HCT116 (cell line): Measurements from ENCODE around the gene RARB. TPM values are rescaled to one million over a fixed set of nuclear protein-coding genes. Genes with fewer than 3 reads are reported as not detected.

Source experiments
- ATAC-seq: fragments of 200-7000 bp; cut with Tn5 transposase; 2 replicates; pipeline ENCODE4 v1.9.1; 2020; ENCODE audit warnings: mild to moderate bottlenecking, moderate library complexity
- BruUV-seq: library from RNA; stranded (reverse); fragments of 400-500 nt; replicated peaks from 2 replicates; lab custom pipeline; 2021; lab: Mats Ljungman, UMichigan
- CTCF ChIA-PET: fragments of 300-600 bp; sonication (Branson Sonifier 250); formaldehyde crosslinking; loops from one replicate; lab custom pipeline; 2021; ENCODE audit warnings: antibody characterized with exemption; lab: Charles Lee
- POLR2A ChIA-PET: fragments of 300-600, 350-600 bp; sonication (Branson Sonifier 250); formaldehyde crosslinking; loops from one replicate; lab custom pipeline; 2021; ENCODE audit warnings: antibody characterized with exemption; lab: Charles Lee
- RAD21 ChIA-PET, 2 experiments: fragments of 300-600 bp; sonication (Branson Sonifier 250); formaldehyde crosslinking; loops; one replicate each; lab custom pipeline; 2023; ENCODE audit warnings: low total read pairs in 2 of 2; ENCODE audit not compliant: uncharacterized antibody in 2 of 2, unreplicated experiment in 2 of 2, low non-redundant PET in 1 of 2; lab: Charles Lee
- DNase-seq: peaks from one replicate; pipeline ENCODE4 v3.0.0-alpha.2; 2010; ENCODE audit warnings: low read depth, low spot score
- H2AFZ ChIP-seq: fragments of 200-600 bp; shearing (Covaris generic), sonication (generic); 2 replicates; pipeline ENCODE4 v1.6.1; 2017; ENCODE audit warnings: low read depth, mixed run types, mixed read lengths, antibody characterized with exemption, low read length; ENCODE audit not compliant: poor library complexity, severe bottlenecking
- H3K27ac ChIP-seq: 2 replicates; pipeline ENCODE4 v1.5.1; 2012; ENCODE audit warnings: low read depth, low read length
- H3K27me3 ChIP-seq: fragments of 200-600 bp; sonication (generic); 2 replicates; pipeline ENCODE4 v1.6.1; 2016; ENCODE audit warnings: mixed run types, low read length, mixed read lengths; ENCODE audit not compliant: insufficient read depth
- H3K36me3 ChIP-seq, 2 experiments: fragments of 200-500 bp in 1 of 2; fragments of 200-600 bp in 1 of 2; sonication (Bioruptor generic) in 1 of 2; sonication (generic) in 1 of 2; 2 replicates each; pipeline versions ENCODE4 v1.5.1 to v1.6.1; 2014 to 2016; ENCODE audit warnings: low read length in 2 of 2, inconsistent platforms in 1 of 2, mixed read lengths in 1 of 2, mixed run types in 1 of 2; ENCODE audit not compliant: insufficient read depth in 2 of 2, control insufficient read depth in 1 of 2
- H3K4me1 ChIP-seq, 2 experiments: fragments of 200-600 bp in 1 of 2; sonication (generic) in 1 of 2; 2 replicates each; pipeline versions ENCODE4 v1.5.1 to v1.6.1; 2012 to 2017; ENCODE audit warnings: low read length in 2 of 2, inconsistent platforms in 1 of 2, mild to moderate bottlenecking in 1 of 2, mixed read lengths in 1 of 2, mixed run types in 1 of 2, moderate library complexity in 1 of 2; ENCODE audit not compliant: insufficient read depth in 2 of 2, control insufficient read depth in 1 of 2
- H3K4me2 ChIP-seq: fragments of 200-600 bp; sonication (generic); 2 replicates; pipeline ENCODE4 v1.6.1; 2017; ENCODE audit warnings: mixed run types, low read length, mixed read lengths
- H3K4me3 ChIP-seq, 2 experiments: fragments of 200-600 bp in 1 of 2; sonication (generic) in 1 of 2; replicated peaks in 1 of 2; 2 replicates each; pipeline ENCODE4 v1.5.1; 2011 to 2016; ENCODE audit warnings: low read length in 2 of 2, control low read depth in 1 of 2, low read depth in 1 of 2, mild to moderate bottlenecking in 1 of 2, mixed read lengths in 1 of 2, mixed run types in 1 of 2
- H3K79me2 ChIP-seq: fragments of 200-600 bp; sonication (generic); 2 replicates; pipeline ENCODE4 v1.6.1; 2017; ENCODE audit warnings: mild to moderate bottlenecking, mixed run types, low read length, moderate library complexity, mixed read lengths; ENCODE audit not compliant: insufficient read depth
- H3K9ac ChIP-seq: fragments of 200-600 bp; sonication (generic); 2 replicates; pipeline ENCODE4 v1.6.1; 2016; ENCODE audit warnings: low read length, mixed read lengths
- H3K9me2 ChIP-seq: fragments of 200-600 bp; sonication (generic), shearing (Covaris generic); 2 replicates; pipeline ENCODE4 v1.6.1; 2017; ENCODE audit warnings: mixed run types, mild to moderate bottlenecking, moderate library complexity; ENCODE audit not compliant: insufficient read depth
- H3K9me3 ChIP-seq, 2 experiments: fragments of 200-500 bp in 1 of 2; fragments of 200-600 bp in 1 of 2; sonication (Bioruptor generic) in 1 of 2; sonication (generic) in 1 of 2; 2 replicates each; pipeline ENCODE4 v1.6.1; 2014 to 2017; ENCODE audit warnings: low read length in 2 of 2, mixed read lengths in 2 of 2, inconsistent platforms in 1 of 2, low read depth in 1 of 2, mild to moderate bottlenecking in 1 of 2, mixed run types in 1 of 2, moderate library complexity in 1 of 2; ENCODE audit not compliant: control insufficient read depth in 1 of 2, insufficient read depth in 1 of 2
- H4K20me1 ChIP-seq: fragments of 200-600 bp; sonication (generic), shearing (Covaris generic); 2 replicates; pipeline ENCODE4 v1.6.1; 2017; ENCODE audit warnings: mixed run types, mild to moderate bottlenecking, moderate library complexity; ENCODE audit not compliant: insufficient read depth
- CEBPB ChIP-seq: IDR thresholded peaks from 2 replicates; pipeline ENCODE4 v1.6.1; 2012; ENCODE audit warnings: low read depth
- EZH2phosphoT487 ChIP-seq: fragments of 200-600 bp; IDR thresholded peaks from 2 replicates; pipeline ENCODE4 v1.6.1; 2018; ENCODE audit warnings: antibody characterized with exemption, borderline replicate concordance
- SP1 ChIP-seq: IDR thresholded peaks from 2 replicates; pipeline ENCODE4 v1.6.1; 2012; ENCODE audit warnings: low read depth
- TCF7L2 ChIP-seq: IDR thresholded peaks from 2 replicates; pipeline ENCODE4 v1.7.0; 2011; ENCODE audit warnings: borderline replicate concordance, inconsistent platforms; ENCODE audit not compliant: insufficient read depth, insufficient read length; ENCODE audit errors: extremely low read depth
- ZFX ChIP-seq: fragments of 450-650 bp; IDR thresholded peaks from 2 replicates; pipeline ENCODE4 v1.6.1; 2017
- ZNF274 ChIP-seq: fragments of 200-500 bp; sonication (Bioruptor generic); IDR thresholded peaks from 2 replicates; pipeline ENCODE4 v1.6.1; 2014; ENCODE audit warnings: mild to moderate bottlenecking, low read depth, low read length, inconsistent platforms
- intact Hi-C: fragments of 100-400 bp; cut with micrococcal nuclease; formaldehyde crosslinking; loops from 2 replicates; pipeline ENCODE4 v1.10.0; 2022
- total RNA-seq: library from RNA; stranded (reverse); gene quantifications from one replicate; pipeline ENCODE4 v1.2.1, GENCODE V29; 2021; ENCODE audit not compliant: unreplicated experiment
- TF ChIP-seq, protein P1 (sequence below): IDR thresholded peaks from 2 replicates; pipeline ENCODE4 v1.6.1; 2011; ENCODE audit warnings: mild to moderate bottlenecking, low read length, moderate library complexity; ENCODE audit not compliant: insufficient replicate concordance; ENCODE audit errors: extremely low read depth
- TF ChIP-seq, protein P2 (sequence below): IDR thresholded peaks from 2 replicates; pipeline ENCODE4 v1.6.1; 2012; ENCODE audit warnings: low read depth
- TF ChIP-seq, protein P3 (sequence below): IDR thresholded peaks from 2 replicates; pipeline ENCODE4 v1.6.1; 2012
- TF ChIP-seq, protein P4 (sequence below), 3 experiments: fragments of 200-600 bp in 1 of 3; sonication (generic) in 1 of 3; IDR thresholded peaks in 2 of 3; conservative IDR thresholded peaks in 1 of 3; 2 replicates each; pipeline ENCODE4 v1.5.1; 2012 to 2017; ENCODE audit warnings: low read depth in 2 of 3, low read length in 2 of 3, antibody characterized with exemption in 1 of 3, borderline replicate concordance in 1 of 3, control low read depth in 1 of 3, mild to moderate bottlenecking in 1 of 3, mixed read lengths in 1 of 3, mixed run types in 1 of 3, moderate library complexity in 1 of 3; ENCODE audit not compliant: insufficient read depth in 1 of 3

The RARB gene
- total RNA-seq, 1 experiment from 2014 or later: not detected

DNA sequence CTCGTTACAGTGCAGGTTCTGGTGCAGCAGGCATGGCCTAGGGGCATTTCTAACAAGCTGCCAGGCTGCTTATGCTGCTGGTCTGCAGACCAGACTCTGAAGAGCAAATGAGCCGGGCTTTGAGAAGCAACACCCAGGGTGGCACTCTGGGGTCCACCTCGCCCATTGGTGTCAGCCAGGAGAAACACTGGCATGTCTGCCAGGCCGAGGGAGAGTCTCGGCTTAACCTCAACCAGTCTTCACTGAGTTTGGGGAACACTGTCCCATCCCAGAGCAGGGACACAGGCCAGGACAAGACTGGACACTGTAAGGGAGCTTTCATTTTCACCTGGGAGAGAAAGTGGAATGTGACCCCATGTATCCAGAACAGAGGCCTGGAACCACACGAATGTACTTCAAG is 143.2 kb downstream of the RARB start:
- H3K9me3 ChIP-seq: no peaks in the 10 kb centered on the region
- ATAC-seq: no peak
- ChIA-PET POLR2A (no interaction called here), CTCF (no interaction called here), RAD21 (no interaction called here)
- H3K4me3 ChIP-seq: no peak overlapping the region
- H3K9me2 ChIP-seq: no peaks in the 10 kb centered on the region
- DNase-seq: no peak
- H3K27ac ChIP-seq: no peak overlapping the region
- H3K4me2 ChIP-seq: no peak overlapping the region
- H3K9ac ChIP-seq: no peak overlapping the region
- H3K4me1 ChIP-seq: no peaks in the 10 kb centered on the region
- intact Hi-C loops: no loop called here
- TF ChIP-seq TCF7L2 (no peak), CEBPB (no peak), EZH2phosphoT487 (no peak), ZNF274 (no peak), ZFX (no peak), SP1 (no peak)
- TF ChIP-seq, protein P1, sequence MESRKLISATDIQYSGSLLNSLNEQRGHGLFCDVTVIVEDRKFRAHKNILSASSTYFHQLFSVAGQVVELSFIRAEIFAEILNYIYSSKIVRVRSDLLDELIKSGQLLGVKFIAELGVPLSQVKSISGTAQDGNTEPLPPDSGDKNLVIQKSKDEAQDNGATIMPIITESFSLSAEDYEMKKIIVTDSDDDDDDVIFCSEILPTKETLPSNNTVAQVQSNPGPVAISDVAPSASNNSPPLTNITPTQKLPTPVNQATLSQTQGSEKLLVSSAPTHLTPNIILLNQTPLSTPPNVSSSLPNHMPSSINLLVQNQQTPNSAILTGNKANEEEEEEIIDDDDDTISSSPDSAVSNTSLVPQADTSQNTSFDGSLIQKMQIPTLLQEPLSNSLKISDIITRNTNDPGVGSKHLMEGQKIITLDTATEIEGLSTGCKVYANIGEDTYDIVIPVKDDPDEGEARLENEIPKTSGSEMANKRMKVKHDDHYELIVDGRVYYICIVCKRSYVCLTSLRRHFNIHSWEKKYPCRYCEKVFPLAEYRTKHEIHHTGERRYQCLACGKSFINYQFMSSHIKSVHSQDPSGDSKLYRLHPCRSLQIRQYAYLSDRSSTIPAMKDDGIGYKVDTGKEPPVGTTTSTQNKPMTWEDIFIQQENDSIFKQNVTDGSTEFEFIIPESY: no peak
- TF ChIP-seq, protein P2, sequence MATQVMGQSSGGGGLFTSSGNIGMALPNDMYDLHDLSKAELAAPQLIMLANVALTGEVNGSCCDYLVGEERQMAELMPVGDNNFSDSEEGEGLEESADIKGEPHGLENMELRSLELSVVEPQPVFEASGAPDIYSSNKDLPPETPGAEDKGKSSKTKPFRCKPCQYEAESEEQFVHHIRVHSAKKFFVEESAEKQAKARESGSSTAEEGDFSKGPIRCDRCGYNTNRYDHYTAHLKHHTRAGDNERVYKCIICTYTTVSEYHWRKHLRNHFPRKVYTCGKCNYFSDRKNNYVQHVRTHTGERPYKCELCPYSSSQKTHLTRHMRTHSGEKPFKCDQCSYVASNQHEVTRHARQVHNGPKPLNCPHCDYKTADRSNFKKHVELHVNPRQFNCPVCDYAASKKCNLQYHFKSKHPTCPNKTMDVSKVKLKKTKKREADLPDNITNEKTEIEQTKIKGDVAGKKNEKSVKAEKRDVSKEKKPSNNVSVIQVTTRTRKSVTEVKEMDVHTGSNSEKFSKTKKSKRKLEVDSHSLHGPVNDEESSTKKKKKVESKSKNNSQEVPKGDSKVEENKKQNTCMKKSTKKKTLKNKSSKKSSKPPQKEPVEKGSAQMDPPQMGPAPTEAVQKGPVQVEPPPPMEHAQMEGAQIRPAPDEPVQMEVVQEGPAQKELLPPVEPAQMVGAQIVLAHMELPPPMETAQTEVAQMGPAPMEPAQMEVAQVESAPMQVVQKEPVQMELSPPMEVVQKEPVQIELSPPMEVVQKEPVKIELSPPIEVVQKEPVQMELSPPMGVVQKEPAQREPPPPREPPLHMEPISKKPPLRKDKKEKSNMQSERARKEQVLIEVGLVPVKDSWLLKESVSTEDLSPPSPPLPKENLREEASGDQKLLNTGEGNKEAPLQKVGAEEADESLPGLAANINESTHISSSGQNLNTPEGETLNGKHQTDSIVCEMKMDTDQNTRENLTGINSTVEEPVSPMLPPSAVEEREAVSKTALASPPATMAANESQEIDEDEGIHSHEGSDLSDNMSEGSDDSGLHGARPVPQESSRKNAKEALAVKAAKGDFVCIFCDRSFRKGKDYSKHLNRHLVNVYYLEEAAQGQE: no peak
- TF ChIP-seq, protein P3, sequence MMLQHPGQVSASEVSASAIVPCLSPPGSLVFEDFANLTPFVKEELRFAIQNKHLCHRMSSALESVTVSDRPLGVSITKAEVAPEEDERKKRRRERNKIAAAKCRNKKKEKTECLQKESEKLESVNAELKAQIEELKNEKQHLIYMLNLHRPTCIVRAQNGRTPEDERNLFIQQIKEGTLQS: no peak
- TF ChIP-seq, protein P4, sequence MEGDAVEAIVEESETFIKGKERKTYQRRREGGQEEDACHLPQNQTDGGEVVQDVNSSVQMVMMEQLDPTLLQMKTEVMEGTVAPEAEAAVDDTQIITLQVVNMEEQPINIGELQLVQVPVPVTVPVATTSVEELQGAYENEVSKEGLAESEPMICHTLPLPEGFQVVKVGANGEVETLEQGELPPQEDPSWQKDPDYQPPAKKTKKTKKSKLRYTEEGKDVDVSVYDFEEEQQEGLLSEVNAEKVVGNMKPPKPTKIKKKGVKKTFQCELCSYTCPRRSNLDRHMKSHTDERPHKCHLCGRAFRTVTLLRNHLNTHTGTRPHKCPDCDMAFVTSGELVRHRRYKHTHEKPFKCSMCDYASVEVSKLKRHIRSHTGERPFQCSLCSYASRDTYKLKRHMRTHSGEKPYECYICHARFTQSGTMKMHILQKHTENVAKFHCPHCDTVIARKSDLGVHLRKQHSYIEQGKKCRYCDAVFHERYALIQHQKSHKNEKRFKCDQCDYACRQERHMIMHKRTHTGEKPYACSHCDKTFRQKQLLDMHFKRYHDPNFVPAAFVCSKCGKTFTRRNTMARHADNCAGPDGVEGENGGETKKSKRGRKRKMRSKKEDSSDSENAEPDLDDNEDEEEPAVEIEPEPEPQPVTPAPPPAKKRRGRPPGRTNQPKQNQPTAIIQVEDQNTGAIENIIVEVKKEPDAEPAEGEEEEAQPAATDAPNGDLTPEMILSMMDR (IDR thresholded peaks at IDR 0.05 in 2 of 3, conservative IDR thresholded peaks at IDR 0.05 in 1 of 3; ENCODE audit: borderline replicate concordance in 1 of 3, insufficient read depth in 1 of 3, low read depth in 2 of 3, low read length in 2 of 3): no peak
- no TSS peak for BruUV-seq
- no peaks in the 10 kb centered on the region for H3K27me3 ChIP-seq
- no peaks in the 10 kb centered on the region for H3K36me3 ChIP-seq
- no peaks in the 10 kb centered on the region for H3K79me2 ChIP-seq
- no peak overlapping the region for H2AFZ ChIP-seq
- H4K20me1 ChIP-seq: no peaks in the 10 kb centered on the region
